ENCODE results near the gene C11orf42.
A peak's percentile ranks its signal among the peaks of the same experiment; 100 is the strongest.
"Not testable (repeated sequence)": the region's sequence is repeated elsewhere in the genome, so short reads cannot be mapped to it uniquely, and the experiment has no call there.

Gene C11orf42

DNA sequence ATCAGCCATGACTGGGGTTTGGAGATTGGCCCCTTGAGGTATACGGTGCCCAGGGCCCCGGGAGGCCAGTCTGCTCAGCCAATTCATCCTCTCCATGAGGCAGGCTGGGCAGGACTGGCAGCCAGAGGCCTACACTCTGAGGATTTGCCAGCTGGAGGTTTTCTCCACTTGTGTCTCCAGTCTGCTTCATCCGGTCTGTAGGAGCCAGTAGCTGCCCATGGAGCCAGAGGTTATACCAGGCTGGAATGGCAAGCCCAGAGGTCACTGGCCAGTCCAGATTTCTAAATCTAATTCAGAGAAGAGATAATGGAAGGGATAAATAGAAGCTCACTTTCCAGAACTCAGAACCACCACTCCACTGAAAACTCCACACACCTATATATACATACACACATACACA, 19.1 kb downstream of the C11orf42 start:
- no peak for DNase-seq

- DNase-seq, result no peak
Observed at GRCh38 chr11:6225024-6225423, 19.7 kb downstream of the C11orf42 start.

DNA sequence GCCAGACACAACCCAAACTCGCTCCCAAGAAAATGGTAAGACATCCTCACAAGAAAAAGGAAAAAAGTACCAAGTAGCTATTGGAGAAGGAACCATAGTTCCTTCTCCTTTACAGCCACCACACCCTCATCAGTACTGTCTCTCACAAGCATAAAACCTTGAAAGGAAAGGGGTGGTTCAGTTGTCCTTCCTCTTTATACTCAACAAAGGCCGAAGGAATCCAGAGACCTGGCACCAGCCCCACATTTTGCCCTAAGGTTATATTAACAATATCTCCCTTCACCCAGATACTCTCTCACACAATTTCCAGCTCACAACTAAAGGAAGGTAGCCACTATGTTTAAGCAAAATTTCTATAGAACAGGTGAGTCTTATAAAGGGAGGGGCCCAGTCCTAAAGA, 20.5 kb downstream of the C11orf42 start:
- DNase-seq, result no peak

DNA sequence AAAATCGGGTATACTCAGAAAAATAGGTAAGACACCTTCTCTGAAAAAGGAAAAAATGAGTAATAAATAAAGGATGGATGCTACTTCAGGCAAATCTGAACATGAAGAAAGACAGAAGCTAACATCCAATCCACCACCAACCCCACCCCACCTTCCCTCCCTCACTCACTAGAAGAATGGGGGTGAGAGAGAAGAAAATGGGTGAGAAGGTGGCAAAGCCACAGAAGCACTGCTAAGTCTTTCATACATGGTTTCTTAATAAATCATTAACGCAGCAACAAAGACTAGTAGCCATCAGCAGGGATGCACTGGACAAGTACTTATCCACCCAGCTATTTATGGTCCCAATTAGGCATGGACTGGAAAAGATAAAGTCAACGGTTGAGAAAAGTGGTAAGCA, 23.2 kb downstream of the C11orf42 start:
- no peak for DNase-seq

DNA sequence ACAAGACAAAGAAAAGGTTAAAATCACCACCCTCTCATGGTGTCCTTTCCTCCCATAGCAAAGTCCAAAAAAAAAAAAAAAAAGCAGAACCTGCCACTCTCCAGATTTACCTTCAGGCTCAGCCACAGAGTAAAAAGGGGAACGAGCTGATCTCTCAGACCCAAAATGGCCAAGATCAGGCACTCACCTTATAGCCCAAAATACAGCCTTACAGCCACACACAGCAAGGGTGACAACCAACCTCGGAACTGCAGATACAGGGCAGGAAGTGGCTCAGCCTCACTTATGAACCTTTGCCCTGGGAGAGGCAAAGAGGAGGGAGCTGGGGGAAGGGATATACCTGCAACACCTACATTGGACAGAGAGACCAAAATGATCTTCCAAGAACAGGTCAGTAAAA, 24.6 kb downstream of the C11orf42 start:
- DNase-seq, result no peak

- no peak for DNase-seq
Observed at GRCh38 chr11:6232899-6233298, 27.5 kb downstream of the C11orf42 start.

- DNase-seq, result no peak
Observed at GRCh38 chr11:6233984-6234386, 28.6 kb downstream of the C11orf42 start.

DNA sequence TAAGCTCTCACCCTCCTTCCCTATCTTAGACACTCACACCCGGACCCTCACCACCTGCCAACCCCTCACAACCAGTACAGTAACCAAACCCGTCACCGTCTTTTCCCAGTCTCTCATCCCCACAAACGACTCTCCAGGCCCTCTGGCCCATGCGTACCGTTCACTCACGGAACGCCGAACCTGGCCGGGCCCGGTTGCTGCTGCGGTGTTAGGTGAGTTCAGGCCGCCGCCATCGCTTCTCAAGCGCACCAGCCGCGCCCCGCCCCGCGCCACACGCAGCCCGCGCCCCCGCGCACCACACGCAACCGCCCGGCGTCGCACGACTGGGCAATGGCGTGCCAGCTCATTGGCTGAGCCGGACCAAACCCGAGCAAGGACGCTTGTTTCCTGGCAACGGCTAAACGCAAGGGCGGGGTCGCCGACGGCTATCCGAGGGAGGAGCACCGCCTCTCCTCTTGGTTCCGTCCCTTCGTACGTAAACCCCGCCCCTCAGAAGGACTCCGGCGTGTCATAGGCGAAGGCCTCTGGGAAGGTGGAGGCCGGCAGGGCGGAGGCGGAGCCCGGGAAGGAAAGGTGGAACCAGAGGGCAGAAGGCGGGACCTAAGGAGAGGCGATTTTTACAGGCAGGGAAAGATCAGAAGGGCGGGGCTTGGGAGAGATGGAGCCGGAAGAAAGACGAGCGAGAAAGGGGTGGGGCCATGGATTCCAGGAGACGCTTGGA, 29.2 kb downstream of the C11orf42 start, which contains the start of gene FHIP1B:
FHIP1B (minus strand) TSS at position 250 of the 721 bp plus-strand sequence. CDS start 10,120 bp downstream, outside the sequence.
- peak; percentile 100 for DNase-seq

DNA sequence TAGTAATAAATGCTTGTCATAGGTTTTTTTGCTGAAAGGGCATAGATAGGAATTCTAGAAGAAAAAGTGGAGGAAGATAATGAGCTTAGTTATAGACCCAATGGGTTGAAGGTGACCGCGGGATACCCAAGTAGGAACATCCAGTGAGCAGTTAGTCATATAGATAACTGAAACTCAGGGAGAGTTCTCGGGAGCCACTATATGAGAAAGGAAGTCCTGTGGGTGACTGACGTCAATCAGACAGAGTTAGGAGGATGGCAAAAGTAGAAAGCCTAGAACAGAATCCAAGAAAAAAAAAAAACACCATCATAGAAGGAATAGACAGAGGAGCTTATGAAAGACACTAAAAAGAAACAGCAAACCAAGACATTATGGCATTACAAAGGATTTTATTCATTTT, 31.9 kb downstream of the C11orf42 start:
- no peak for DNase-seq

DNA sequence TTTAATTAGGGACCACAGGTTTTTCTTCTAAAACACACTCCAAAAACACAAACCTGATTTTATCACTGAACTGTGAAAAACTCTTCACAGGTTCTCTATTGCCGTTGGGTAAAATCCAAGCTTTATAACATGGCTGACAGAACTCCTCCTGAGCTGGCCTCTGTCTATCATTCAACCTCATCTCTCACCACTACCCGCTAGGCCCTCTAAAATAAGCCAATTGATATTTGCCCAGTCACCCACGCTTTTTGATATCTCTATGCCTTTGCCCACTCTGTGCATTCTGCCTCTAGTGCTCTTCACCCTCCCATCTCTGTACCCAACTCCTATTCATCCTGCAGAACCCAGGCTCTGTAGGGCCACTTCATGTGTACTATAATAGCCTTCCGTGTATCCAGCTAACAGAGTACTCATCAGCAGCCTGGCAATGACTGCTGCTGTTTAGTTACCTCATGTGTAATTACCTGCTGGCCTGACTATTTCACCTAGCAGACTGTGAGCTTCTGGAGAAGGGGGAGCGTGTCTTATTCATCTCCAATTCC, 32.5 kb downstream of the C11orf42 start:
- no peak for DNase-seq

DNA sequence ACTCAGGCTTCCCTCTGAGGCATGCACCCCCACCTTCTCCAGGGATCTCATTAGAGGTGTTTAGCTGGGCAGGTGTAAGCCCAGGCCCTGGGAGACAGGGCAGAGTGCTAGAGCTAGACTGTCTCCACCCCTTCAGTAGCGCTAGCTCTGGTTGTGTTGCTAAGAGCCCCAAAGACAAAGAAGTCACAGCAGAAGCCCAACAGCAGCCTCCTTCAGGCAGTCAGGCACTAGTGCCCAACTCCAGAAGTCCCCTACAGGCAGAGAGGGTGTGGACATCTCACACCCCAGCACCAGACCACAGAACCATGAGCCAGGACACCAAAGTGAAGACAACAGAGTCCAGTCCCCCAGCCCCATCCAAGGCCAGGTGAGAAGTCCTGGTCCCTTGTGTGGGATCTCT, 33.5 kb downstream of the C11orf42 start, which contains the start of gene CNGA4:
CNGA4 (plus strand) TSS at position 188 of the 400 bp plus-strand sequence; CDS start at position 306, 118 bp downstream.
- no peak for DNase-seq

DNA sequence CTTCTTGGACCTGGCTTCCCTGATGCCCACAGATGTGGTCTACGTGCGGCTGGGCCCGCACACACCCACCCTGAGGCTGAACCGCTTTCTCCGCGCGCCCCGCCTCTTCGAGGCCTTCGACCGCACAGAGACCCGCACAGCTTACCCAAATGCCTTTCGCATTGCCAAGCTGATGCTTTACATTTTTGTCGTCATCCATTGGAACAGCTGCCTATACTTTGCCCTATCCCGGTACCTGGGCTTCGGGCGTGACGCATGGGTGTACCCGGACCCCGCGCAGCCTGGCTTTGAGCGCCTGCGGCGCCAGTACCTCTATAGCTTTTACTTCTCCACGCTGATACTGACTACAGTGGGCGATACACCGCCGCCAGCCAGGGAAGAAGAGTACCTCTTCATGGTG, 34.8 kb downstream of the C11orf42 start:
- DNase-seq, result no peak

DNA sequence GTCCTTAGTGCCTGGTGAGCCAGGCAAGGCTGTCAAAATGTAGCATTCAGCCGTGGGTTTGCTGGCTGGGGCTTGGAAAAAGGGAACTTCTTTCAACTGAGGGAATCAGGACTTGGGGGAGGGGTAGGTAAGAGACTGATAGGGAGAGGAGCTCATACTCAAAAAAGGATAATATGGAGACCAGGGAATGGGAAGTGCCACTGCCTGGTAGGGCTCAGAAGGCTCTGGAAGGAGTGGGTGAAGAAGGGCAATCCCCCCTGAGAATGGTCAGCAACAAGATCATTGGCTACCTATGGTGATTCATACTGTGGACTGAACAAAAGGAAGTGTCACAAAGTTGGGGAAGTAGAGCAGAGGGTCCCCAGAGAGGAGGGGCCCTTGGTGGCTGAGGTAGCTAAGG, 35.4 kb downstream of the C11orf42 start:
- no peak for DNase-seq

DNA sequence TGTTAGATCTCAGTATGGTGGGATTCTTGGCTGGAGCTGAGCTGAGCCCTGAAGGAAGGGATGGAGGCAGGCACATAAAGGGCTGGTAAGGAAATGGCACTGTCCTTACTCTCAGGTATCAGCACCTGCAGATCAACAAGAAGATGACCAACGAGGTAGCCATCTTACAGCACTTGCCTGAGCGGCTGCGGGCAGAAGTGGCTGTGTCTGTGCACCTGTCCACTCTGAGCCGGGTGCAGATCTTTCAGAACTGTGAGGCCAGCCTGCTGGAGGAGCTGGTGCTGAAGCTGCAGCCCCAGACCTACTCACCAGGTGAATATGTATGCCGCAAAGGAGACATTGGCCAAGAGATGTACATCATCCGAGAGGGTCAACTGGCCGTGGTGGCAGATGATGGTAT, 36.0 kb downstream of the C11orf42 start:
- no peak for DNase-seq

- no peak for DNase-seq
Observed at GRCh38 chr11:6245536-6245935, 40.2 kb downstream of the C11orf42 start.

DNA sequence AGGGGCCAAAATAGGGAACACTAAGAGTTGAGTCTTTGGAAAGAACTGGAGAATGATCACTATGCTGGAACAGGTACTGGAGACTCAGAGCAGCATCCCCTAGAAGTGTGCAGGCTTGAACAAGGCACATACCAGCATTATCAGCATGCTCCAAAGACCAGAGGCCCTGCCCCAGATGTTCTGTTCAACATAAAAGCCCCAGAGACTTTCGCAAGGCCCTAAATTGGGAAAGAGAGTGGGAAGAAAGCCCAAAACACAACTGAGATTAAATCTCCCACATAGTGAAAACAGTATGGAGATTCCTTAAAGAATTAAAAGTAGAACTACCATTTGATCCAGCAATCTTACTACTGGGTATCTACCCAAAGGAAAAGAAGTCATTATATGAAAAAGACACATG, 42.9 kb downstream of the C11orf42 start:
- DNase-seq, result no peak

DNA sequence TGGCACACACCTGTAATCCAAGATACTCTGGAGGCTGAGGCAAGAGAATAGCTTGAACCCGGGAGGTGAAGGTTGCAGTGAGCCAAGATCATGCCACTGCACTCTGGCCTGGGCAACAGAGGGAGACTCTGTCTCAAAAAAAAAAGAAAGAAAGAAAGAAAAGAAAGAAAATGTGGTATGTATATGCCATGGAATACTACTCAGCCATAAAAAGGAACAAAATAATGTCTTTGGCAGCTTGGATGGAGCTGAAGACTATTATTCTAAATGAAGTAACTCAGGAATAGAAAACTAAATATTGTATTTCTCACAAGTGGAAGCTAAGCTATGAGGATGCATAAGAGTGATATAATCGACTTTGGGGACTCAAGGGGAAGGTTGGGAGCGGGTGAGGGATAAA, 43.5 kb downstream of the C11orf42 start:
- not testable (repeated sequence) for DNase-seq

- DNase-seq, result peak; percentile 52
Observed at GRCh38 chr11:6249770-6250555, 44.6 kb downstream of the C11orf42 start.

DNA sequence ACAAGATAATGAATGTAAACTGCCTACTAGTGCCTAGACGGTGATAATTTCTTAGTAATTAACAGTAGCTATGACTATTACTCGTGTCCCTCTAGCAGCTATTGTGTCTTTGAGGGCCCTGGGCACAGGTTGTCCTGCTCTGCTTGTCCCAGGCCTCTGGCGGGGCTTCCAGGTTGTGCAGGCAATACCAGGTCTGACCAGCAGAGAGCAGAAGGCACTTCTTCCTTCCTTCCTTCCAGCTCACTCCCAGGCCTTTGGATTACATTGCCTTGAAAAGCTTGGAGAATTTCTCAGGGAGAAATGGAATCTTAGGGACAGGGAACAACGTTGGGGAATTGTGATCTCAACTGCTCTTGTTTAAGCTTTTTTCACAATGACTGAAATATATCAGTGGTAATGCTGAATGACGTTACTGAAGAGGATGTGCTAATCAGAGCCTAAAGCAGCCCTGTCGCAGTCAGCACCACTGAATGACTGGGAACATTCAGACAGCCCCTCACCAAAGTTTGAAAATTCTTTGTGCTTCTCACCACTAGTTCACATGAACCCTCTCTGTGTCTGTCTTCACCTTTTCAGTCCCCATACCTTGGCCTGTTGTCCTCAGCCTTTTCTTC, 45.9 kb downstream of the C11orf42 start:
- peak; percentile 68 for DNase-seq

- DNase-seq, result no peak
Observed at GRCh38 chr11:6251990-6252473, 46.7 kb downstream of the C11orf42 start.

GRCh38 chr11:6253197-6253596, 47.8 kb downstream of the C11orf42 start:
- no peak for DNase-seq

- no peak for DNase-seq
Observed at GRCh38 chr11:6258141-6258540, 52.8 kb downstream of the C11orf42 start.

DNA sequence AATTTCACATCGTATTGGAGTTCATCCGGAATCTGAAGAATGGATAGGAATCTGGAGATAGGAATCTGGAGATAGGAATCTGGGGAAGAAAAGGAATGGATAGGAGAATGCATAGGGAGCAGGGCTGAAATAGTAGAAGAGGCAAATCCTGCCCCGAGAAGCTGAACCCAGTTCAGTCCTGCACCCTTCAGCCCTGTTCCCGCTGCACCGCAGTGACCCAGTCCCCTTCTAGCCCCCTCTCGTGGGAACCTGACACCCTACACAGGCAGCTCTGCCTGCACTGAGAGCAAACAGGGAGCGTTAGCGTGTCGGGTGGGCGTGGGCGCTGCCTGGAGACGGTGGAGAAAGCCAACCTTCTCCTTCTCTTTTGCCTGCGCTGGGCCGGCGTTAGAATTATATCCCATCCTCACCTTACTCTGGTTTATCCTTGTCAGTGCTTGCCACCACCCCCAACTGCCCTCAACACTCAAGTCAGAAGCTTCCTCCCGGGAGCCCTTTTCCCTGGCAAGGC, 53.3 kb downstream of the C11orf42 start:
- DNase-seq, result no peak

Data from fibroblast of skin of back (primary cell).